ENCODE measurements around the gene LTBP1.
"Not testable (repeated sequence)": the region's sequence is repeated elsewhere in the genome, so short reads cannot be mapped to it uniquely, and the experiment has no call there.

The LTBP1 gene

GRCh38 chr2:33230195-33230594, 283.4 kb downstream of the LTBP1 start:
- Histone ChIP-seq H3K4me1 (peaks cover 0 to 74% (median 29%) of the 10 kb centered on the region in 4 donors), H3K36me3 (peaks cover 0 to 7% (median 5%) of the 10 kb centered on the region in 3 donors), H3K27me3 (no peaks in the 10 kb centered on the region), H3K9me3 (no peaks in the 10 kb centered on the region), H3K27ac (peak overlapping the region; percentile 67 to 85), H3K4me3 (no peak overlapping the region)
- intact Hi-C loops (cut with DNase I; ENCODE audit: low total_unique reads) = no loop called here
- TF ChIP-seq CTCF (IDR thresholded peaks at IDR 0.05) = no peak
- no peak for DNase-seq

GRCh38 chr2:33230842-33231241, 284.1 kb downstream of the LTBP1 start:
- H3K27me3 ChIP-seq = no peaks in the 10 kb centered on the region
- intact Hi-C loops (cut with DNase I; ENCODE audit: low total_unique reads) = no loop called here
- peak overlapping the region; percentile 67 to 85 for H3K27ac ChIP-seq
- DNase-seq = no peak
- no peak for TF ChIP-seq CTCF (IDR thresholded peaks at IDR 0.05)
- peaks cover 0 to under 1% (median 0%) of the 10 kb centered on the region in 3 donors for H3K36me3 ChIP-seq
- H3K9me3 ChIP-seq = no peaks in the 10 kb centered on the region
- H3K4me3 ChIP-seq = no peak overlapping the region
- H3K4me1 ChIP-seq = peaks cover 0 to 67% (median 29%) of the 10 kb centered on the region in 4 donors

- H3K4me3 ChIP-seq; H3K27ac ChIP-seq; DNase-seq; intact Hi-C loops (cut with DNase I; ENCODE audit: low total_unique reads); H3K9me3 ChIP-seq; H3K27me3 ChIP-seq; H3K36me3 ChIP-seq: not testable (repeated sequence)
- H3K4me1 ChIP-seq = peaks cover 0 to 54% (median 15%) of the 10 kb centered on the region in 4 donors
These were observed 288.8 kb downstream of the LTBP1 start for GRCh38 chr2:33235559-33235958.

- H3K4me1 ChIP-seq = peaks cover 0 to 51% (median 9%) of the 10 kb centered on the region in 4 donors
- intact Hi-C loops (cut with DNase I; ENCODE audit: low total_unique reads) = no loop called here
- H3K27me3 ChIP-seq = no peaks in the 10 kb centered on the region
- H3K36me3 ChIP-seq = no peaks in the 10 kb centered on the region
- DNase-seq = no peak
- H3K4me3 ChIP-seq = no peak overlapping the region
- no peaks in the 10 kb centered on the region for H3K9me3 ChIP-seq
- peak overlapping the region in 1 of 2 donors; percentile 68 for H3K27ac ChIP-seq
- no peak for TF ChIP-seq CTCF (IDR thresholded peaks at IDR 0.05)
These were observed 290.0 kb downstream of the LTBP1 start for GRCh38 chr2:33236482-33237385.

- Histone ChIP-seq H3K27me3 (no peaks in the 10 kb centered on the region), H3K4me1 (peaks cover 0 to 57% (median 13%) of the 10 kb centered on the region in 4 donors), H3K9me3 (no peaks in the 10 kb centered on the region), H3K36me3 (no peaks in the 10 kb centered on the region), H3K4me3 (no peak overlapping the region), H3K27ac (peak overlapping the region; percentile 64 to 68)
- DNase-seq = no peak
- no peak for TF ChIP-seq CTCF (IDR thresholded peaks at IDR 0.05)
- intact Hi-C loops (cut with DNase I; ENCODE audit: low total_unique reads) = no loop called here
These were observed 291.4 kb downstream of the LTBP1 start for GRCh38 chr2:33238111-33238510.

GRCh38 chr2:33240178-33240577, 293.4 kb downstream of the LTBP1 start:
- peak overlapping the region; percentile 0 to 68 for H3K27ac ChIP-seq
- DNase-seq = no peak
- H3K4me1 ChIP-seq = peaks cover 0 to 77% (median 17%) of the 10 kb centered on the region in 4 donors
- H3K9me3 ChIP-seq = no peaks in the 10 kb centered on the region
- no peak for TF ChIP-seq CTCF (IDR thresholded peaks at IDR 0.05)
- no peak overlapping the region for H3K4me3 ChIP-seq
- H3K36me3 ChIP-seq = peaks cover 0 to 2% (median 0%) of the 10 kb centered on the region in 3 donors
- no peaks in the 10 kb centered on the region for H3K27me3 ChIP-seq
- intact Hi-C loops (cut with DNase I; ENCODE audit: low total_unique reads) = no loop called here
